Measurements from ENCODE around the gene TRIP12. TPM values are rescaled to one million over a fixed set of nuclear protein-coding genes. Genes with fewer than 3 reads are reported as not detected.
A peak's percentile ranks its signal among the peaks of the same experiment; 100 is the strongest.
"Not testable (repeated sequence)": the region's sequence is repeated elsewhere in the genome, so short reads cannot be mapped to it uniquely, and the experiment has no call there.

TRIP12 gene
- total RNA-seq, 1 donor = 249 TPM

DNA sequence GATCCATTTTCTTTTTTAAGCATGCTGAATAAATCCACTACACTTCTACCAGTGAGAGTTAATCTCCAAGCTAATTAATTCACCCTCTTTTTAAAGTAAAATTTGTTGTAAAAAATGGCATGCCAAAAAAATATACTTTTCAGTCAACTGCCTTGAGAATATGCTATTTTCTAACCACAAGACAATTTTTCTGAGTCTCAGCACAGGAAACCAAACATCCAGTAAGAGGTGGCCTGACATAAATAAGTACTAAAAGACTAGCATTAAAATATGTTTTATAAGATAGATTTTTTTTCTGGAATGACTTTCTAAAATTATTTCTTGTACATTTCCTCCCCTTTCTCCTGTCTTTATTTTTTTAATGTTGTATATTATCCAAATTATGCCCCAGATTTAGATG is 3.4 kb upstream of the TRIP12 start:
- Histone ChIP-seq H3K27me3 (ENCODE audit: insufficient read depth, low read length) (no peaks in the 10 kb centered on the region), H3K4me2 (ENCODE audit: insufficient read depth, low read length) (no peak overlapping the region), H3K9me3 (ENCODE audit: low read depth, low read length) (no peaks in the 10 kb centered on the region), H4K20me1 (ENCODE audit: insufficient read depth, low read length) (peaks cover 9% of the 10 kb centered on the region), H3K4me3 (ENCODE audit: insufficient read depth, low read length) (no peak overlapping the region), H3K27ac (ENCODE audit: low read depth, low read length) (no peak overlapping the region), H3K4me1 (ENCODE audit: insufficient read depth, low read length) (peaks cover 29% of the 10 kb centered on the region), H2AFZ (ENCODE audit: low read length) (no peak overlapping the region), H3K36me3 (ENCODE audit: insufficient read depth, low read length) (no peaks in the 10 kb centered on the region), H3K79me2 (ENCODE audit: insufficient read depth, low read length) (peaks cover 30% of the 10 kb centered on the region)
- TF ChIP-seq, protein P1, sequence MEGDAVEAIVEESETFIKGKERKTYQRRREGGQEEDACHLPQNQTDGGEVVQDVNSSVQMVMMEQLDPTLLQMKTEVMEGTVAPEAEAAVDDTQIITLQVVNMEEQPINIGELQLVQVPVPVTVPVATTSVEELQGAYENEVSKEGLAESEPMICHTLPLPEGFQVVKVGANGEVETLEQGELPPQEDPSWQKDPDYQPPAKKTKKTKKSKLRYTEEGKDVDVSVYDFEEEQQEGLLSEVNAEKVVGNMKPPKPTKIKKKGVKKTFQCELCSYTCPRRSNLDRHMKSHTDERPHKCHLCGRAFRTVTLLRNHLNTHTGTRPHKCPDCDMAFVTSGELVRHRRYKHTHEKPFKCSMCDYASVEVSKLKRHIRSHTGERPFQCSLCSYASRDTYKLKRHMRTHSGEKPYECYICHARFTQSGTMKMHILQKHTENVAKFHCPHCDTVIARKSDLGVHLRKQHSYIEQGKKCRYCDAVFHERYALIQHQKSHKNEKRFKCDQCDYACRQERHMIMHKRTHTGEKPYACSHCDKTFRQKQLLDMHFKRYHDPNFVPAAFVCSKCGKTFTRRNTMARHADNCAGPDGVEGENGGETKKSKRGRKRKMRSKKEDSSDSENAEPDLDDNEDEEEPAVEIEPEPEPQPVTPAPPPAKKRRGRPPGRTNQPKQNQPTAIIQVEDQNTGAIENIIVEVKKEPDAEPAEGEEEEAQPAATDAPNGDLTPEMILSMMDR (IDR thresholded peaks at IDR 0.05; ENCODE audit: extremely low read depth, low read depth, low read length) = no peak
- no peak for DNase-seq (ENCODE audit: insufficient read length, low spot score, missing footprints)

DNA sequence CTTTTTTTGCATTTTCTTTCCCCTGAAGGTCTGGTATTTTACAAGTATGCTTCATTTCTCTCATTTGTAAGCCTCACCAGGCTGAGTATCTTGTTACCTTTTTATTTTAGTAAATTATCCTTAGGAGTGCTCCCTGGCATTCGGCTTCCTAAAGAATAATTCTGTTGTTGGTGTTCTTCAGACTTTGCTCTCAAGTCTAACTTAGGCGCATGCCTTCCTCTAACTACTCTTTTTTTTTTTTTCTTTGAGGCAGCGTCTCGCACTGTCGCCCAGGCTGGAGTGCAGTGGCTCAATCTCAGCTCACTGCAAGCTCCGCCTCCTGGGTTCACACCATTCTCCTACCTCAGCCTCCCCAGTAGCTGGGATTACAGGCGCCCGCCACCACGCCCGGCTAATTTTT is 2.7 kb upstream of the TRIP12 start:
- not testable (repeated sequence) for H3K27me3 ChIP-seq (ENCODE audit: insufficient read depth, low read length); H3K27ac ChIP-seq (ENCODE audit: low read depth, low read length); H3K9me3 ChIP-seq (ENCODE audit: low read depth, low read length); DNase-seq (ENCODE audit: insufficient read length, low spot score, missing footprints); H3K36me3 ChIP-seq (ENCODE audit: insufficient read depth, low read length); H3K4me3 ChIP-seq (ENCODE audit: insufficient read depth, low read length); H2AFZ ChIP-seq (ENCODE audit: low read length); H3K4me2 ChIP-seq (ENCODE audit: insufficient read depth, low read length)
- H3K4me1 ChIP-seq (ENCODE audit: insufficient read depth, low read length) = peaks cover 33% of the 10 kb centered on the region
- peaks cover 15% of the 10 kb centered on the region for H4K20me1 ChIP-seq (ENCODE audit: insufficient read depth, low read length)
- H3K79me2 ChIP-seq (ENCODE audit: insufficient read depth, low read length) = peaks cover 37% of the 10 kb centered on the region

DNA sequence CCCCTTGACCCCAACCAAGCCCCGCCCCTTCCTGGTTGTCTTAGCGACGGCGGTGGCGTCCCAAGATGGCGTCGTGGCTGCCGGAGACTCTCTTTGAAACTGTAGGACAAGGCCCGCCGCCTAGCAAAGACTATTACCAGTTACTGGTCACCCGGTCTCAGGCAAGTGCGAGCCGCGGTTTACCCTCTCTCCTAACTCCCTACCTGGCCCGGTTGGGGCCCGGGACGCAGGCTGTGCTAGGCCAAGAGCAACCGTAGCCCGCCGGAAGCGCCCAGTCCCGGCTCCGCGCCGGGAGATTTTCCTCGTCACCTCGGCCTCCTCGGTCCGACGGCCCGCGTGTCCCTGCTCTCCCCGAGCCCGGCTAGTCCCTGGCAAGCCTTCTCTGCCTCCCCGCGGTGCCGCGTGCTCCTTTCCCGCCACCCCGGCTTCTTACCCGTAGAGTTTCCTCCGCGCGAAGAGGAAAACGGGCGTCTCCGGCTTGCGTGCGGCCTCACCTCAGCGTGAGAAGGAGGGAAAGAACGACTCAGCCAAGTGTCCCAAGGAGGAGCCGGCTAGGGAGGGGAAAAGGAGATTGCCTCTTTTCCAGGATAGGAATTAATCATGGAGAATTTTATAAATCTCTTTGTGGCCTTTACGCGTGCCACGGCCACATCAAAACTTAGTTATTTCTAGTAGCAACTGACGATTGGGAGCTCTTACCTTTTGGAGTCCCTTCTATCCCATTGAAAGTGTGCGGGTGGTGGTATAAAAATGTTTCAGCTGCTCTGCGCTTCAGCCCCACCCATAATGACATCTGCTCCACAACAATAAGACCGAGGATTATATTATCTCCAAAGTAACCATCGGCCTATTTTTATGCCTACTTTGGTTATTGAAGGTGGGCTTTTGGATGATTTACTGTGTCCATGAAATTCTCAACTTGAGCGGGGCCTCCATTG is 909 bp upstream of the TRIP12 start, which contains the start of gene FBXO36:
Gene FBXO36, plus strand, starts transcription at position 55 of the 938 bp plus-strand sequence. Its CDS starts 11 bp downstream, at position 66.
- peaks cover 55% of the 10 kb centered on the region for H3K79me2 ChIP-seq (ENCODE audit: insufficient read depth, low read length)
- H4K20me1 ChIP-seq (ENCODE audit: insufficient read depth, low read length) = peaks cover 22% of the 10 kb centered on the region
- H3K4me2 ChIP-seq (ENCODE audit: insufficient read depth, low read length) = peak within 1 kb of the TSS; percentile 100
- H3K27me3 ChIP-seq (ENCODE audit: insufficient read depth, low read length) = no peaks in the 10 kb centered on the region
- peak; percentile 90 for DNase-seq (ENCODE audit: insufficient read length, low spot score, missing footprints)
- peak within 1 kb of the TSS; percentile 96 for H3K4me3 ChIP-seq (ENCODE audit: insufficient read depth, low read length)
- H3K4me1 ChIP-seq (ENCODE audit: insufficient read depth, low read length) = peaks cover 24% of the 10 kb centered on the region
- H3K9me3 ChIP-seq (ENCODE audit: low read depth, low read length) = no peaks in the 10 kb centered on the region
- peaks cover 3% of the 10 kb centered on the region for H3K36me3 ChIP-seq (ENCODE audit: insufficient read depth, low read length)
- peak within 1 kb of the TSS; percentile 93 for H3K27ac ChIP-seq (ENCODE audit: low read depth, low read length)
- TF ChIP-seq, protein P1 (IDR thresholded peaks at IDR 0.05; ENCODE audit: extremely low read depth, low read depth, low read length) = no peak
- peak within 1 kb of the TSS; percentile 99 for H2AFZ ChIP-seq (ENCODE audit: low read length)

DNA sequence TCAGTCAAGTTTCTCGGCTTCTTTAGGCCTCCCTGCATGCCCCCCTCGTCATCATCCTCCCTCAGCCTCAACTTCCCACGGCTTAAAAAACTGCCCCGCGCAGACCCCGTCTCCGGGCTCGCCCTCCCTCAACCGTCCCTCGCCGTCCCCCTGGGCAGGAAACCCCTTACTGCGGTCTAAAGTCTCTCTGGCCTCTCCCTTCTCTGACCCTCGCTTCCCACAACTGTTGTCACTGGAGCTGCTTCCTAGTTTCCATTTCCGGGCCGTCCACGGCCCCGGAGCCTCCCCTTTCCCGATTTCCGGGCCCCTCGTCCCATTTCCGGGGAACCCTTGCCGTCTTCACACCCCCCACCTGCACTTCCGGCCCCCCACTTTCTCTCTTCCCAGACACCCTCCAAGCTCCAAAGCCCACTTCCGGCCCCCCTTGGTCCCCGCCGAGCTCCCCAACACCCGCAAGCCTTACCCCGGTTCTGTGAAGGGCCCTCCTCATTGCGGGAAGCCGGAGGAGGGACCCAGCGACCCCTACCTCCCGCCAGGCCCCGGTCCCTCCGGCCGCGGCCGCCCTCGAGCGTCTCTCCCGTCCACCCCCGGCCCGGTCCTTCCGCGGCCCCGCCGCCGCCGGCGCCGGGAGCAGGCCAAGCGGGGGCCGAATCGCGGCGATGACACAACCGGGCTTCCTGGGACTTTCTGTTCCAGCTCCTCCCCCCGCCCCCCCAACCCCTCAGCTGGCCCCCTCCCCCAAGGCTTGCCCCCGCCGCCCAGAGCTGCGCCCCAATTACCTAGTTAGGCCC is 513 bp downstream of the TRIP12 start:
- Histone ChIP-seq H4K20me1 (ENCODE audit: insufficient read depth, low read length) (peaks cover 34% of the 10 kb centered on the region), H3K36me3 (ENCODE audit: insufficient read depth, low read length) (peaks cover 7% of the 10 kb centered on the region), H3K4me1 (ENCODE audit: insufficient read depth, low read length) (peaks cover 17% of the 10 kb centered on the region), H3K27ac (ENCODE audit: low read depth, low read length) (peak overlapping the region; percentile 93), H3K9me3 (ENCODE audit: low read depth, low read length) (no peaks in the 10 kb centered on the region), H3K27me3 (ENCODE audit: insufficient read depth, low read length) (no peaks in the 10 kb centered on the region), H3K4me2 (ENCODE audit: insufficient read depth, low read length) (peak overlapping the region; percentile 100), H3K4me3 (ENCODE audit: insufficient read depth, low read length) (peak overlapping the region; percentile 96), H3K79me2 (ENCODE audit: insufficient read depth, low read length) (peaks cover 65% of the 10 kb centered on the region), H2AFZ (ENCODE audit: low read length) (peak overlapping the region; percentile 43)
- TF ChIP-seq, protein P1 (IDR thresholded peaks at IDR 0.05; ENCODE audit: extremely low read depth, low read depth, low read length) = no peak
- DNase-seq (ENCODE audit: insufficient read length, low spot score, missing footprints) = peak; percentile 86

Measured in osteoblast (primary cell).